Measurements from ENCODE around the gene MRPS22.

Gene MRPS22

GRCh38 chr3:139346771-139347170, 3.0 kb downstream of the MRPS22 start:
- DNase-seq (ENCODE audit: low read depth): no peak
- no peak overlapping the region for H3K4me3 ChIP-seq (ENCODE audit: low read length)
- TF ChIP-seq, protein P1, sequence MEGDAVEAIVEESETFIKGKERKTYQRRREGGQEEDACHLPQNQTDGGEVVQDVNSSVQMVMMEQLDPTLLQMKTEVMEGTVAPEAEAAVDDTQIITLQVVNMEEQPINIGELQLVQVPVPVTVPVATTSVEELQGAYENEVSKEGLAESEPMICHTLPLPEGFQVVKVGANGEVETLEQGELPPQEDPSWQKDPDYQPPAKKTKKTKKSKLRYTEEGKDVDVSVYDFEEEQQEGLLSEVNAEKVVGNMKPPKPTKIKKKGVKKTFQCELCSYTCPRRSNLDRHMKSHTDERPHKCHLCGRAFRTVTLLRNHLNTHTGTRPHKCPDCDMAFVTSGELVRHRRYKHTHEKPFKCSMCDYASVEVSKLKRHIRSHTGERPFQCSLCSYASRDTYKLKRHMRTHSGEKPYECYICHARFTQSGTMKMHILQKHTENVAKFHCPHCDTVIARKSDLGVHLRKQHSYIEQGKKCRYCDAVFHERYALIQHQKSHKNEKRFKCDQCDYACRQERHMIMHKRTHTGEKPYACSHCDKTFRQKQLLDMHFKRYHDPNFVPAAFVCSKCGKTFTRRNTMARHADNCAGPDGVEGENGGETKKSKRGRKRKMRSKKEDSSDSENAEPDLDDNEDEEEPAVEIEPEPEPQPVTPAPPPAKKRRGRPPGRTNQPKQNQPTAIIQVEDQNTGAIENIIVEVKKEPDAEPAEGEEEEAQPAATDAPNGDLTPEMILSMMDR (conservative IDR thresholded peaks at IDR 0.05; ENCODE audit: low read depth, low read length): no peak

GRCh38 chr3:139353920-139354556, 10.2 kb downstream of the MRPS22 start:
- TF ChIP-seq, protein P1 (conservative IDR thresholded peaks at IDR 0.05; ENCODE audit: low read depth, low read length): peak; percentile 92
- peak; percentile 25 for DNase-seq (ENCODE audit: low read depth)
- H3K4me3 ChIP-seq (ENCODE audit: low read length): no peak overlapping the region

DNA sequence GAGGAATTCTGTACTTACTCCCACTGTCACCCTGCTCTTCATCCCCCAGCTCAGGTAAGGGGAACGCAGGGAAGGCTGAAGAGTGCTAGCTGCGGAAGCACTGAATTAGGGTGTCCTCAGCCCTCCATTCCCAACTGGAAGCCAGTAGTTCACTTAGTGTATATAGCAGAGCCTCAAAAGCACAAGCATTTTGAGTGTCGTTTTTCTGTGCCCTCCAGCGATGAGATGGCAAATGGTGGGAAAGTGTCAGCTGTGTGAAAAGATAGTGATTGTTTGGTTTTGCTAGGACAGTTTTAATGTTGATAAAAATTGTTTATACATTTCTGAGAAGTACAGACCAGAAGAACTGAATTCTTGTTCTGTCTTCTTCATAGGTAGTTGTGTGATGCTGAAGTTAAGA, 10.8 kb downstream of the MRPS22 start:
- no peak overlapping the region for H3K4me3 ChIP-seq (ENCODE audit: low read length)
- TF ChIP-seq, protein P1 (conservative IDR thresholded peaks at IDR 0.05; ENCODE audit: low read depth, low read length): no peak
- DNase-seq (ENCODE audit: low read depth): no peak

DNA sequence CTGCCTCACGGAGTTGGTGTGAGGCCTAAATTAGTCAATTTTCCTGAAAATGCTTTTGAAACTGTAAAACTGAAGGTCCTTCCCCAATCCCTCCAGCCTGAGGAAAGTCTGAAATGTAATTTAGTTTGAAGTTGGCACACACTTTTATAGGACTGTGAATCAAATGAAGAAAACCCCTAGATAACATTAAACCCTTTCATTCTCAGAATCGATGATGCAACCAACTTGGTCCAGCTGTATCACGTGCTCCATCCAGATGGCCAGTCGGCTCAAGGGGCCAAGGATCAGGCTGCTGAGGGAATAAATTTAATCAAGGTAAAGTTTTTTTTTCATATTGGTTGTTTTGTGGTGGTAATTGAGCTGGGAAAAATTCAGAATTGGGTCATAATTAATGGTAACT, 11.7 kb downstream of the MRPS22 start:
- TF ChIP-seq, protein P1 (conservative IDR thresholded peaks at IDR 0.05; ENCODE audit: low read depth, low read length): no peak
- no peak overlapping the region for H3K4me3 ChIP-seq (ENCODE audit: low read length)
- DNase-seq (ENCODE audit: low read depth): no peak

- TF ChIP-seq, protein P1 (conservative IDR thresholded peaks at IDR 0.05; ENCODE audit: low read depth, low read length): no peak
- DNase-seq (ENCODE audit: low read depth): no peak
- H3K4me3 ChIP-seq (ENCODE audit: low read length): no peak overlapping the region
Observed at GRCh38 chr3:139355891-139356290, 12.1 kb downstream of the MRPS22 start.

DNA sequence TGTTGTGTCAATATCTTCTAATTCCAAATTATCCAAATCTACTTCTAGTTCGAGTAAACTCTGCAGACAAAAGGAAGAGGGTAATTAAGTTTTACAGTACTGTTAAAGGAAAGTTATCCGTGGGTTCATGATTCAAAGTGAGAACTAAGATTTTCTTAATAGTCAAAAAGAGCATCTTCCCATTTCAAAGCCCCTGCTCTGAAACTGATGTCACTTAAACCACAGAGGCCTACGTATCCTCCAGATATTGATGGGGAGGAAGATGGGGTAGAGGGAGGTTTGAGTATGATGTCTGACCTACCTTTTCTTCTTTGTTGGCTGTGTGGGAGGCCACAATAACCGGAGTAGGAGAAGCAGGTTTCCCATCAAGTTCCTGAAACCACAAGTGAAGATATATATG, 14.1 kb downstream of the MRPS22 start:
- no peak for DNase-seq (ENCODE audit: low read depth)
- TF ChIP-seq, protein P1 (conservative IDR thresholded peaks at IDR 0.05; ENCODE audit: low read depth, low read length): no peak
- H3K4me3 ChIP-seq (ENCODE audit: low read length): no peak overlapping the region

DNA sequence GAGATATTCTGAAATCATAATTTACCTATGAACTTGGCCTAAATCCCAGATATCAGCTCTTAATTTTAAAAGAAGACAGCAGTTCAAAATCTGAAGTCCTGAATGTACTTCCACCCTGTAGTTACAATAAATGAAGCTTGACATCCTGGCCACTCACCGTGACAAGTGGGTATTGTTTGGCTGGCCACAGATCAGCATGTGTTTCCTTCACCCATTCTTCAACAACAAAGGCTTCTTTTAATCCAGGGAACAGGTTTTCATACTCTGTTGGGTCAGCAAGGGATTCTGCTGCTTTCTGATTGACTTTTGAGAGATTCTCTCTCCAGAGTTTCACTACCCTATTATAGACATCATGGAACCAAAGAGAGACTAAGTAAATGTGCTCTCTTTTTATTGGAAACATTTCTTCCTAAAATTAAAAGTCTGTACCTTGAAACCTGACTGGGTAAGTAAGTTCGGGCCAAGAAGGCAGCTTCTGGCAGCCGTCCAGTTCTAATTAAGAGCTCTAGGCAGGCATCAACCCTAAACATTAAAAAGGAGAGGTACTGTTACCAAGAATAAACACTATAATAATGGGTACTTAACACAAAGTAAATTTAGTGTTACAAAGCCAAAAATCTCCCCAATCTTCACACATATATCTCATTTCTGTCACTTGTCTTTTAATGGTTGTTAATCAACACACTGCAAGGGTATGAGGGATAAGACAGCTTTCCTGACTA, 15.2 kb downstream of the MRPS22 start:
- H3K4me3 ChIP-seq (ENCODE audit: low read length): no peak overlapping the region
- no peak for DNase-seq (ENCODE audit: low read depth)
- TF ChIP-seq, protein P1 (conservative IDR thresholded peaks at IDR 0.05; ENCODE audit: low read depth, low read length): no peak
